Ureter (tissue), 1 donor: ENCODE measurements around the gene GPA33. TPM values are rescaled to one million over a fixed set of nuclear protein-coding genes. Genes with fewer than 3 reads are reported as not detected.

Experiments used
- DNase-seq: peaks from one replicate; pipeline ENCODE4 v3.0.0-alpha.2; 2020; ENCODE audit warnings: low spot score
- total RNA-seq: library from RNA; stranded (reverse); gene quantifications from one replicate; pipeline ENCODE4 v1.2.4, GENCODE V29; 2023
- donor health status: DM: yes; HTN: yes; CAD: no.

GPA33 gene, protein sequence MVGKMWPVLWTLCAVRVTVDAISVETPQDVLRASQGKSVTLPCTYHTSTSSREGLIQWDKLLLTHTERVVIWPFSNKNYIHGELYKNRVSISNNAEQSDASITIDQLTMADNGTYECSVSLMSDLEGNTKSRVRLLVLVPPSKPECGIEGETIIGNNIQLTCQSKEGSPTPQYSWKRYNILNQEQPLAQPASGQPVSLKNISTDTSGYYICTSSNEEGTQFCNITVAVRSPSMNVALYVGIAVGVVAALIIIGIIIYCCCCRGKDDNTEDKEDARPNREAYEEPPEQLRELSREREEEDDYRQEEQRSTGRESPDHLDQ
- 0.16 TPM for total RNA-seq

DNA sequence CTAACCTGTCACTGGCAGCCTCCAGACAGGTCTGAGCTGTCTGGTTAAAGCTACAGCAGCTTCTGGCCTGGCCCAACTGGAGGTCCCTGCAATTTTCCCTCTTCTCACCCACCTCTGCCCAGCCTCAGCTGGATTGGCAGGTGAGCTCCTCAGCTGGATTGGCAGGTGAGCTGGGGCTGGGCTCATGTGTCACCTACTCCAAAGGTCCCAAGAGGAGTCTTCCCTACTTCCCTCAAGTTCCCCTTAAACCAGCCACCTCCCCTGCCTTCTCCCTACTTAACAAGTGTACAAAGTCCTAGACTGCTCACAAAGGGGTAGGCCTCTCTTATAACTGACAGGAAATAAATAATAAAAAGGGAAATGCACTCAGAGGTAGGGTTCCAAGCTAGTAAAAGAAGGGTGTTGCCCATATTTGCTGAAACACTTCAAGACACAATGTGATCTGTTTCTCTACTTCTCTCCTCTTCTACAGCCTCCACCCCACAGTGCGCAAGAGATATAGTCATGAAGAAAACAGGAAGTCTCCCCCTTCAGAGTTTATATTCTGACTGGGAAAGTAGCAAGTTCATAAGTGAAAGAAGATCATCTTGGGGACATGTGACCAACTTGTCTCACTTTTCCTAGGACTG, at the start of gene GPA33:
TSS of gene GPA33 (minus strand) at position 64 of the 629 bp plus-strand sequence. CDS start 90 bp downstream, outside the sequence.
- no peak for DNase-seq

DNA sequence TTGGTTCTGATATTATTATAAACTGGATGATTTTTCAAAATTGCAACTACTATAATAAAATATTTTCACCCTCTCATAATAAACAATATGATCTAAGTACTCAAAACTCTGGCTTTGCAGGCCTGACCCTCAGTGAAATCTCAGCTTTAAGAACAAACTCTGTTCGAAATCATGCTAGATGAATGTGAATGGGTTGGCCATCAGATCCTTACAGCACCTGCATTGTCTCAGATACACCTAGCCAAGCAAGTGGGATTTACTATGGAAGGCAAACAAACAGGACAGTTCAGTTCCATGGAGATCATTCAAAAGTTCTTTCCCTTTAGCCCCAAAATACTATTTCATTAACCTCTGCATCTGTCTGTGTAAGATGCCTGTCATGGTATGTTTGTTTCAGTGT, 48.5 kb upstream of the GPA33 start:
- DNase-seq = no peak

DNA sequence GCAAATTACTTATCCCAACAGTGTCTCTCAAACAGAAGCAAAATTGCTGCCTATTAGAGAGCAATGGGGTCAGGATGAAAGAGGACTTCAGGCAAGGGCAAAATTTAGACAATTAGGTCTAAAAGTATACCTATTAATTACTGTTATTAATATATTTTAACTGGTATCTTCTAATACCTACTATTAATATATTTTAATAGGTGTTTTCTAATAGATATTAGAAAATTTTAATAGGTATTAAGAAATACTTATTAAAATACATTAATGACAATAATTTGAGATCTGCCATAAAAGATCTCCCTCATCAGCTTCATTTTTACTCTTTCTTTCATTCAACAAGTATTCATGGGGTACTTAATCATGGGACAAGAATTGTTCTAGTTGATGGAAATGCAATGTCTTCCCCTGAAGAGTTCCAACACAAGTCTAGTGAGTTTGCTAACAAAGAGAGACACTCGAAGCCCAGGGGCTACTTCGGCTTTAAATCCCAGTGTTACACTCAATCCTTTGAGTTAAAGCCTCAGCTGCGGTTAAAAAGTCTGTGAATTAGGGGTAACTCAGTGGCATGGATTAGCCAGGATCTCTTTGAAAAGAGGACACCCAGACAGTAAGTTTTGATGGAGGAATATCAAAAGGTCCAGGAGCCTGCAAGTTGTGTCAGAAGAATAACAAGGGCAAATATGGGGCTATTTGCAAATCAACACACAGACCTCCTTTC, 47.8 kb upstream of the GPA33 start:
- DNase-seq = no peak

DNA sequence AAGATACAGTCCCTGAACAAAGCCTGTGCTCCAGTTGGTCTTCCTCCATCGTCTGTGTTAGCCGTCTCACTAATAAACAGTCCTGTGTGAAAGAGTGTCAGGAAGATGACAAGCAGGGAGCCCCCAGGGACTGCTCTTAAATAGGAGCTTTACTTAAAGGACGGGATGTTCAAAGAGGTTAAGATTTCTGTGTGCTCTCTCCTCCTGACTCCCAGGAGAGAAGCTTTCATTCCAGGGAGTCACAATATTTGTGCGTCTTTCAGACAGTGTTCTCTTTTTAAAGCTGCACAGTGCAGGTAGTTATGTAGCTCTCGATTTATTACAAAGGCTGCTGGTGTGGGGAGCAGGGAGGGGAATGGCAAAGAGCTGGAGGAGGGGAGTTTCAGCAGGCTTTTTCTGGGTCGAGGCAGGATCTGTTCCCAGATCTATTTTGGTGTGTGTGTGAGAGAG, 47.2 kb upstream of the GPA33 start:
- no peak for DNase-seq

DNA sequence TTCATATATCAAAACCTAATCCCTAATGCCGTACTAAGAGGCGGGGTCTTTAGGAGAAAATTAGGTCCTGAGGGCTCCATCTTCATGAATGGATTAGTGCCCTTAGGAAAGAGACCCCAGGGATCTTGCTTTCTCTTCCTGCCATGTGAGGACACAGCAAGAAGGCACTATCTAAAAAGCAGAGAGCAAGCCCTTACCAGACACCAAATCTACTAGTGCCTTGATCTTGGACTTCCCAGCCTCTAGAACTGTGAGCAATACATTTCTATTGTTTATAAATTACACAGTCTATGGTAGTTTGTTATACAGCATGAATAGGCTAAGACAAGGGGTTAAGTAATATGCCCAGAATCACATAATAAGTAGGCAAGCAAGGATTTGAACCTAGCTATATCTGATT, 46.6 kb upstream of the GPA33 start:
- DNase-seq = no peak

DNA sequence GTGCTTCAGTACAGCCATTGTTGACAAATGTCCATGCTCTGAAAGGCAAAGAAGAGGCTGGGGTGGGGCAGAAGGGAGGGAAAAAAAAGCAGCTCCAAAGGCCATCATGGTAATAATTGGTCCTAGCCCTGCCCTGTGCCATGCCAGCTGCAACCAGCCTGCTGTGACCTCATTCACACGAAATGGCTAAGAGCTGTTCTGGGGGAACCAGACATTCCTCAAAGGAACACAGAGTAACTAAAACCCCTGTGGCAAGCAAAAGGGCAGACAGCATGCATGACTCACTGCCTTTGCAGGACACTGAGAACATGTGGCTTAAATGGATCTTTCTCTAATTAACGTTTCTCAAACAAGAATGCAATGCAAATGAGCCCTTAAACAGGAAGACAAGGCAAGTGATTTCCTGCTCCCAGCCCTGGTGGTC, 46.0 kb upstream of the GPA33 start:
- no peak for DNase-seq

DNA sequence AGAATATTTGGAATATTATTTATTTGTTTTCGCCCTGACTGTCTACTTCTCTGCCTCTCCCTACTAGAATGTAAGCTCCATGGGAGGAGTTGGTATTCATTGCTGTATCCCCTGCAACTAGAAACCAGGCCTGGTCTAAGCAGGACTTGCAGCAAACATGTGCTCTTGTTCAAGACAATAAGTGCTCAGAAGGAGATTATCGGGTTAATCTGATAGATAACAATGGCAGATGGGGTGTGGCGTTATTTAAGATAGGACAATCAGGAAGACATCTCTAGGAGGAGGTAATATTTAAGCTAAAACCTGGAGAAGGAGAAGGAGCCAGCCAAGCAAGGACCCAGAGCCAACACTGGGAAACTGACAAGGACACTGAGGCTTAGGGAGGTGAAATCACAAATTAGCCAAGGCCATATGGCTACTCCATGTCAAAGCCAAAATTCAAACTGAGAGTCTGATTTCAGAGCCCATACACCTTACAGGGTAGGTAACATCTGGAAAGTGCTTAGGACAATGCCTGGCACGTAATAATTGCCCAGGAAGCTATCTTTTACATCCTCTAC, 45.2 kb upstream of the GPA33 start:
- DNase-seq = no peak

DNA sequence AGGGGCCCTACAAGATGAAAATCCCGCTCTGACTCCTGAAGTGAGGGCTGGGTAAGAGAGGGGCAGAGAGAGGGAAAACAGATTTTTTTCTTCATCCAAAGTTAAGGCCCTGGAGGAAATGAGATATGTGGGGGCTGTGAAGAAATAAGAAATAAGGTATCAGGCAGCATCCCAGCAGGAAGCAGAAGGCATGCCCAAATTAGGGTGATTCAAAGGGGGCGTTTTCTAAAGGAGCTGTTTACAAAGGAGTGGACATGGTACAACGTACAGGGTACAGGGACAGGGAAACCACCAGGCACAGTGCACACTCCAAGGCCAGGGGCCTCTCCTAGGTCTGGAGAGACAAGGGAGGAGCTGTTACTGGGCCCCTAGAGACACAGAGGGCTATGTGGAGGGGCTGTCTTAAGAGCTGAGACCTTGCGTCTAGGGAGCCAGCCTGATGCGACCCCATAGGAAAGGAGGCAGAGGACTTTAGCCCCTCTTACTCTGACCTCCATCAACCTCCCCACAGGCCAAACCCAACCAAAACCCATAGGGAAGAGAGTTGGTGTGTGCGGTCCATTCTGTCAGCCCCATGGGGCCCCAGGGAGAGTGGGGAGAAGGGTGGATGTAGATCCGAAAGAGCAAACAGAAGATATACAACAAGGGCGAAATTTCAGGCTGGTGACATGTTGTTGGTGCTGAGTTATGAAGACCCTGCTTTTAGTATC, 42.3 kb upstream of the GPA33 start:
- DNase-seq = no peak

DNA sequence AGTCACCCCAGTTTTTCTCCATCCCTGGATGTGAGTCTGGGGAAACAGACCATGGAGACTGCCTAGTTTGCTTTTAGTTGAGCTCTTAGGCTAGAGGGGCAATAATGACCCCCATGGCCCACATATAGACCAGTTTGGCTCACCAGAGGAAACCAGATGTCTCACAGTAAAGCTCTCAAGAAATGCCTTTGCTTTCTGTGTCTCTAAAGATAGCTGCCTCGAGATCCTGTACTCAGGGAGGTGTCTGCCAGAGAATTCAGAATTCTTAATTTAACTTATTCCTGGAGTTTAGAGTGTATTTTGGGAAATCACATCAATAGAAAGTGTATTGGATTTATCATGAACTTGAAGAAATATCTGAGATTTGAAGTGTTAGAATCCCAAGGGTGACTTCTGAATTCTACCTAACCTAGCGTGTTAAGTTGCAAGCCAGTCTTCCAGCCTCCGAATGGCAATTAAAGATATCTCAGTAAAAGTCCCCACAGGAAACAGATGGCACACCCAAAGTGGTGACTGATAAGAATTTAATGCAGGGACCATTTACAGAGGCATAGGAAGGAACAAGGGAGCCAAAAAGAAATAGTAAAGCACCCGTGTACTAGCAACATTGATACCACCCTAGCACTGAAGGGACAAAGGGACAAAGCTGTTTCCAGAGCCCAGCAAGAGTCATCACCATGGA, 40.8 kb upstream of the GPA33 start:
- DNase-seq = no peak

DNA sequence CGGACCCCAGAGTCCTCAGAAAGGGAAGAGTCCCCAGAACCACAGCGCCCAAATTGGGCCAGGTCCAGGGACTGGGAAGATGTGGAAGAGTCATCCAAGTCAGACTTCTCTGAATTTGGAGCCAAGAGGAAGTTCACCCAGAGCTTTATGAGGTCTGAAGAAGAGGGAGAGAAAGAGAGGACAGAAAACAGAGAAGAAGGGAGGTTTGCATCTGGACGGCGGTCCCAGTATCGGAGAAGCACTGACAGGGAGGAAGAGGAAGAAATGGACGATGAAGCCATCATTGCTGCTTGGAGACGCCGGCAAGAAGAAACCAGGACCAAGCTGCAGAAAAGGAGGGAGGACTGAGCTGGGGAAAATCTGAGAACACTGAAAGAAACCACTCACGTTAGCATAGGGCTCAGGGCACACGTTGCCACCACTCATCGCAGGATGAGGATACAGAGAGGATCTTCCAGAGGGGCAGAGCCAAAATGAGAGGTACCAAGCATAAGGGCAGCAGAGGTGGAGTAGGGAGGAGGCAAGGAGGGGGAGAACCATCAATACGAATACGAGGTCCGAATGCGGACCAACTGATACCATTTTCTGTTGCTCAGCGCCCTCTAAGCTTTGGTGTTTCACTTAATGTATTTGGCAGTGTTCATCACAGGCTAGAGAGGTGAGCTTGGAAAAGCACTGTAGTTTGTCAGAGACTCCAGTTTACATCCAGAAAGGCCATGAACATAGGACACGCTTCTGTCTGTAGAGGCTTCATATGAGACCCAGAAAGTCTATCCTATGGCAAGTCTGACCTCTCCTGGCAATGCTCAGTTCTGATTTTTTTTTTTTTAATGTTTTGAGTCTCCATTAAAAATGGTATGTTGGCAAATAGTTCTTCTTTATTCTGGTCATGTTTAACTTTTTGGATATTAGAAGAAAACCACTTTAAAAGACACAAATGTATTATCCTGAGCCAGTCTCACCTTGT, 38.4 kb upstream of the GPA33 start:
- no peak for DNase-seq

DNA sequence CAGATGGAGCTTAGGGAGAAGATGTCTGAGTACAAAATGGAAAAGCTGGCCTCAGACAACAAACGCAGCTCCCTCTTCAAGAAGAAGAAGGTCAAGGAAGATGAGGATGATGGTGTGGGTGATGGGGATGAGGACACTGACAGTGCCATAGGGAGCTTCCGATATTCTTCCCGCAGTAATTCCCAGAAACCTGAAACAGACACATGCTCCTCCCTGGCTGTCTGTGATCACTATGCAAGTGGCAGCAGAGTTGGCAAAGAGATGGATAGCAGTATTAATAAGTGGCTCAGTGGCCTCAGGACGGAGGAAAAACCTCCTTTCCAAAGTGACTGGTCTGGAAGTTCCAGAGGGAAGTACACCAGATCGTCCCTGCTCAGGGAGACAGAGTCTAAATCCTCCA, 37.5 kb upstream of the GPA33 start:
- DNase-seq = no peak

DNA sequence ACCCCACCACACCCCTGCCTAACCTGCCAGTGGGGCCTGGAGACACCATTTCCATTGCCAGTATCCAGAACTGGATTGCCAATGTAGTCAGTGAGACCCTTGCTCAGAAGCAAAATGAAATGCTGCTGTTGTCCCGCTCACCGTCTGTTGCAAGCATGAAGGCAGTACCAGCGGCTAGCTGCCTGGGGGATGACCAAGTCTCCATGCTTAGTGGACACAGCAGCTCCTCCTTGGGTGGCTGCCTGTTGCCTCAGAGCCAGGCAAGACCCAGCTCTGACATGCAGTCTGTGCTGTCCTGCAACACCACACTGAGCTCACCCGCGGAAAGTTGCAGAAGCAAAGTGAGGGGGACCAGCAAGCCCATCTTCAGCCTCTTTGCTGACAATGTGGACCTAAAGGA, 37.1 kb upstream of the GPA33 start:
- no peak for DNase-seq

DNA sequence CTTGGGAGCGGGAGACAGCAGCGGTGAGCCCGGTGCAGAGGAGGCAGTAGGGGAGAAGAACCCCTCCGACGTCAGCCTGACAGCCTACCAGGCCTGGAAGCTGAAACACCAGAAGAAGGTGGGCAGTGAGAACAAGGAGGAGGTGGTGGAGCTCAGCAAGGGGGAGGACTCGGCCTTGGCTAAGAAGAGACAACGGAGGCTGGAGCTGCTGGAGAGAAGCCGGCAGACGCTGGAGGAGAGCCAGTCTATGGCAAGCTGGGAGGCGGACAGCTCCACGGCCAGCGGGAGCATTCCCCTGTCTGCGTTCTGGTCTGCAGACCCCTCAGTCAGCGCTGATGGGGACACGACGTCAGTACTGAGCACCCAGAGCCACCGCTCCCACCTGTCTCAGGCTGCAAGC, 36.6 kb upstream of the GPA33 start:
- DNase-seq = no peak

DNA sequence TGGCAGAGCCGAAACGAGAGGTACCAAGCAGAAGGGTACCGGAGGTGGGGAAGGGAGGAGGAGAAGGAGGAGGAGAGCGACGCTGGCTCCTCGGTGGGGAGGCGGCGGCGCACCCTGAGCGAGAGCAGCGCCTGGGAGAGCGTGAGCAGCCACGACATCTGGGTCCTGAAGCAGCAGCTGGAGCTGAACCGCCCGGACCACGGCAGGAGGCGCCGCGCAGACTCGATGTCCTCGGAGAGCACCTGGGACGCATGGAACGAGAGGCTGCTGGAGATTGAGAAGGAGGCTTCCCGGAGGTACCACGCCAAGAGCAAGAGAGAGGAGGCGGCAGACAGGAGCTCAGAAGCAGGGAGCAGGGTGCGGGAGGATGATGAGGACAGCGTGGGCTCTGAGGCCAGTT, 36.1 kb upstream of the GPA33 start:
- DNase-seq = no peak

DNA sequence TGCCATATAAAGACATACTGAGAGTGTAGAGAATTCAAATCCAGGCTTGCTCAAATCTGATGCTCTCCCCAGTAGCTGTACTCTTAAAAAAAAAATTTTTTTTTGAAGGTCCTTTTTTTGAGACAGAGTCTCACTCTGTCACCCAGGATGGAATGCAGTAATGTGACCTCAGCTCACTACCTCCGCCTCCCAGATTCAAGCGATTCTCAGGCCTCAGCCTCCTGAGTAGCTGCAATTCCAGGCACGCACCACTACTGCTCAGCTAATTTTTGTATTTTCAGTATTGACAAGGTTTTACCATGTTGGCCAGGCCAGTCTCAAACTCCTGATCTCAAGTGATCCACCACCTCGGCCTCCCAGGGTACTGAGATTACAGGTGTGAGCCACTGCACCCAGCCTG, 32.4 kb upstream of the GPA33 start:
- no peak for DNase-seq

DNA sequence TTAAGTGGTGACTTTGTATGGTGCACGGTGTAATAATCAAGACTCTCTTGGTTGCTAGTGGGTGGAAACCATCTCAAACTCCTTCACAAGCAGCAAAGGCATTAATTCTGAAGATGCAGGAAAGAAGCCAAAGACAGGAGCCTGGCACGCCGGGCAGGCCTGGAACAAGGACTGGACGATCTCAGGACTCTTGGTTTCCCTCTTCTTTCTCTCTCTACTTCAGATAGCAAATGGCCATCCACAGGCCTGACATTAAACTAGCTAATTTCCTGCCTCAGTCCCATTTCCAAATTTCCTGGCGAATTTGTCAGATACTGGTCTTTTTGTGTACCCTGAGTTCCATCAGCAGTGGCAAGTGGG, 31.9 kb upstream of the GPA33 start:
- DNase-seq = no peak

DNA sequence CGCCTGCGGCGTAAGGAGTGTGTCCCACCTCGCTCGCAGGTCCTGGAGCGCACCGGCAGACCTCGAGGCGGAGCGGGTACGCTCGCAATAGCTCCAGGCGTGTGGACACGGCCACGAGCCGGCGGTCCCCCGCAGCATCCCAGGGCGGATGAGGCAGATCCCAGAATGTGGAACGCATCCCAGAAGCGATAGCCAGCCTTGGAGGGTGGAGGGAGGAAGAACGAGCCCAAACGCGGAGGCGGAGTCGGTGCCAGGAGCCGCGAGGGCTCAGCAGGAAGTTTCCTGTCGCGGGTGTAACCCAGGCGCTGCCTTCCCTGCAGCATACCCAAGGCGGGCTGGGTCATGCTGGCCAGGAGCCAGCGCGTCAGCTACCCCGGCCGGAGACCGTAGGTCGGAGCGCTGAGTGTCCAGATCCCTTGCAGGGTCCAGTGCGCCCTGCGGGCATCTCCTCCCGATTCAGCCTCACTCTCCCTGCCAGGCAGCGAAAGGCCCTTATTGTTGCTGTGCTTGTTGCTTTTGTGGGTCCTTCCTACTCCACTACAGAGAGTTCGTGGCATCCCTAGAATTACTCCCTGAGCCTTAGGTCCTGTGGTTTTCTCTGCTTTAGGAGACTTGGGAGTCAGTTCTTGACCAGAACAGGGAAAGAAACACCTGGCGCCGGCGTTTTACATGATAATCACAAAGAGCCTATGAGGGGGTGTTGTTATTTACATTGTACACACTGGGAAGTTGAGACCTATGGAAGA, 31.4 kb upstream of the GPA33 start:
- peak; percentile 73 for DNase-seq

DNA sequence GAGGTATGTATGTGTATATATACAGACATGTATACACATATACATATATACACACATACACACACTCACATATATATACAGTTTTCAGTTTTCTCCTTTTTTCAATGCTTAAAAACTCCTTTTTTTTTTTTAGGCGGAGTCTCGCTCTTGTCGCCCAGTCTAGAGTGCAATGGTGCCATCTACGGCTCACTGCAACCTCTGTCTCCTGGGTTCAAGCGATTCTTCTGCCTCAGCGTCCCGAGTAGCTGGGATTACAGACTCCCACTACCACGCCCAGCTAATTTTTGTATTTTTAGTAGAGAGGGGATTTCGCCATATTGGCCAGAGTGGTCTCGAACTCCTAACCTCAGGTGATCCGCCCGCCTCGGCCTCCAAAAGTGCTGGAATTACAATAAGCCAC, 30.7 kb upstream of the GPA33 start:
- DNase-seq = no peak

DNA sequence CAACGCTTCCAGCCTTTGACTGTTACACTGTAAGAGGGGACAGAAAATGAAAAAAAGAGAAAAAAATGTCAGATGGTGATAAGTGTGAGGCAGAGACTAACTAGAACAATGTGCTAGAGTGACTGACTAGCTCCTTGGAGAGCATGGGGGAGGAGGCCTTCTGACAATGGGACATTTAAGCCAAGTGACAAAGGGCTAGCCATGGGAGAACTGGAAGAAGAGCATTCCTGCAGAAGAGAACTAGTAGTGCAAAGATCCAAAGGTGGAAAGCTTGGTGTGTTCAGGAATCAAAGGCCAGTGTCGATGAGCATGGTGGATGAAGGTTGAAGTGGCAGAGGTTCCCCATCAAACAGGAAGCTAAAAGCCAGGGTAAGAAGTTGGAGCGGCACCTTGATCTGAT, 29.5 kb upstream of the GPA33 start:
- no peak for DNase-seq

DNA sequence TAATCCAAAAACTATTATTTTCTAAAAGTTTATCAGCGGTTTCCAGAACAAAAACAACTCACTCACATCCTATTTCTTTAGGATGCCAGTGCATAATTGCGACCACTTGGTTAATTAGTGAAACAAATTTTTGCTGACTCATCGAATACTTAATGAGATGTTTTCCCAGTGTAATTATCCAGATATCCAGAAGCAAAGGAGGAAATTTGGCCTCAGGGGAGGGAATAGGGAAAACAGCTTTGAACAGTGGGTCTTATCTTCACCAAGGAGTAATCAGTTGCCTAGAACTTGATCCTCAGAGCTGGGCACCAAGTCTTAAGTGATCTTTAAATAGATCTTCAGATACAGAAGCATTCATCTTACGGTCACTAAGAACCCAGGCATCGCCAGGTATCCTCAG, 28.0 kb upstream of the GPA33 start:
- DNase-seq = no peak
